Measurements from ENCODE around the gene DAP.
"Not testable (repeated sequence)": the region's sequence is repeated elsewhere in the genome, so short reads cannot be mapped to it uniquely, and the experiment has no call there.

DAP gene

DNA sequence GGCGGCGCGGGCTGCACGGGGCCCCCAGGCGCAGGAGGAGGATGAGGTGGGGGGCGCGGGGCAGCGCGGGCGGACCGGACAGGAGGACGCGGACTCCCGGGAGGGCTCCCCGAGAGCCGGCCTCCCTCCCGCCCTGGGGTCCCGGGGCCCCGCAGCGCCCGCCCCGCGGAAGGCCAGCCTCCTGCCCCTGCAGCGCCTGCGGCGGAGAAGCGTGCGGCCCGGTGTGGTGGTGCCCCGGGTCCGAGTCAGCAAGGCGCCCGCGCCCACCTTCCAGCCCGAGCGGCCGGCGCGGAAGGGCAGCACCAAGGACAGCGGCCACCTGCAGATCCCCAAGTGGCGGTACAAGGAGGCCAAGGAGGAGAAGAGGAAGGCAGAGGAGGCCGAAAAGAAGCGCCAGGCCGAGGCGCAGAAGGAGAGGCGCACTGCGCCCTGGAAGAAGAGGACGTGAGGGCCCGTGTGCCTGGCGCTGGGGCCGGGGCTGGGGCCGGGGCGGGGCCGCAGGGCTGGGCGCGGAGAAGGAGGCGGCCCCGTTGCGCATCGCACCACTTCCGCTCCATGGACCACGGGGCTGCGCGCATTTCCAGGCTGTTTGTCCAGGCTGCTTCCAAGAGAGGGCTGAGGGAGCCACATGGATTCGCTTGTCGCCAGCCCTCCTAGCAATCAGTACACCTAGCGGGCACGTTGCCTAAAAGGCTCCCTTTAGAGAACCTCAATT, 111.2 kb downstream of the DAP start:
- DNase-seq = no peak

DNA sequence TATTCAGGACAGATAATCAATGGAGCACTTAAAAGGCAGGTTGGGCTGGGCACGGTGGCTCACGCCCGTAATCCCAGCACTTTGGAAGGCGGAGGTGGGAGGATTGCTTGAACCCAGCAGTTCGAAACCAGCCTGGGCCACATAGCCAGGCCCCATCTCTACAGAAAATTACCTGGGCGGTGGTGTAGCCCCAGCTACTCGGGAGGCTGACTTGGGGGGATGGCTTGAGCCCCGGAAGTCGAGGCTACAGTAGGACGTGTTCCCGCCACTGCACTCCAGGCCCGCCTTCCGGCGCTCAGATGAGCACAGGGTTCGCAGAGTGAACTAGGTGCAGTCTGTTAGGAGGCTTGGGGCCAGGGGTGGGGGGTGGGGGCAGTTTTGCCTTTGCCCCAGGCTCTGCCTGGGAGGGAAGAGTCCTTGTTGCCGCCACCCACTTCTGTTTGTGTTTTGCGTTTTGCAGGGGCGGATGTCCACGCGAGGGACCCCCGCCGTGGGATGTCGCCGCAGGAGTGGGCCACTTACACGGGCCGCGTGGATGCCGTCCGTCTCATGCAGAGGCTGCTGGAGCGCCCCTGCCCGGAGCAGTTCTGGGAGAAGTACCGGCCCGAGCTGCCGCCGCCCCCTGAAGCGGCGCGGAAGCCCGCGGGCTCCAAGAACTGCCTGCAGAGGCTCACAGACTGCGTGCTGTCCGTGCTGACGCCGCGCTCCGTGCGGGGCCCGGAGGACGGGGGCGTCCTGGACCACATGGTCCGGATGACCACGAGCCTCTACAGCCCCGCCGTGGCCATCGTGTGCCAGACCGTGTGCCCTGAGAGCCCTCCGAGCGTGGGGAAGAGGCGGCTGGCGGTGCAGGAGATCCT, 112.0 kb downstream of the DAP start:
- no peak for DNase-seq

DNA sequence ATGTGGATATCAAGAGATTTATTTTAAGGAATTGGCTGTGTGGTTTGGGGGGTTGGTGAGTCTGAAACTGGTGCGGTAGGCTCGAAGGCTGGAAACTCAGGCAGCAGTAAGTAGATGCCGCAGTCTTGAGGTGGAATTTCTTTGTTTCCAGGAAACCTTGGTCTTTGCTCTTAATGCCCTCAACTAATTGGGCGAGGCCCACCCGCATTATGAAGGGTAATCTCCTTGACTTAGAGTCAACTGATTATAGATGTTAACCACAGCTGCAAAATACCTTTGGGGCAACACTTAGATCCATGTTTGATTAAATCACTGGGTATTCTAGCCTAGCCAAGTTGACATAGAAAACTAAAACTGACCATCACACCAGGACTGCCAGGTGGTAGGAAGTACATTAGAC, 113.4 kb downstream of the DAP start:
- DNase-seq = no peak

DNA sequence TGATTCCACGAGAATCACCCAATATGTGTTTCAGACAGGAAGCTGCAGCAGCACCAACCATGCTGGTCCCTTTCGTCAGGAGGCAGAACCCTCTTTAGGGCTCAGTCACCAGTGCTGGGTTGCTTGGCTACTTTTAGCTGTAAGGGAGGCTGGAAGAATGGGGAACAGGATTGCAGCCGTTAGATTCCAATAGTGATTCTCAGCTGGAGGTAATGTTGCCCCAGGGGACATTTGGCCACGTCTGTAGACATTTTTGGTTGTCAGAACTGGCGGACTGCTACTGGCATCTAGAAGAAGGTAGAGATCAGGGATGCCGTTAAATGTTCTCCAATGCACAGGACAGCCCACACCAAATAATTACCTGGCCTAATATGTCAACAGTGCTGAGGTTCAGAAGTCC, 115.4 kb downstream of the DAP start:
- no peak for DNase-seq

DNA sequence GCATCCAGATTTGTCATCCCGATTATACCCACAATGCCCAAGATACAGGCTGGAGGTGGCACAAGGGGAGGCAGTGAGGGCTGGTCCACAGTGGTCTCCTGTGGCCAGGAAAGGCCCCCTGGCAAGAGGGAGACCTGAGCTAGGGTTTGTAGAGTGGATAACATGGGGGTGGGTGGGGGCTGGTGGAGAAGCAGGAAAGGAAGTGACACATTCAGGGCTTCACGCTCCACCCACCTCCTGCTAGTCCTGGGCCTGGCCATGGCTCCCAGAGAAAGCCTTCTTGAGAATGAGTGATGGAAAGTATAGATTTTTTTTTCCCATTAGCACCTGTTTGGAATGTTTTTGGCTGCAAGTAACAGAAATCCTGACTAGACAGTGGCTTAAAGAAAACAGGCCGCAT, 115.9 kb downstream of the DAP start:
- DNase-seq = no peak

DNA sequence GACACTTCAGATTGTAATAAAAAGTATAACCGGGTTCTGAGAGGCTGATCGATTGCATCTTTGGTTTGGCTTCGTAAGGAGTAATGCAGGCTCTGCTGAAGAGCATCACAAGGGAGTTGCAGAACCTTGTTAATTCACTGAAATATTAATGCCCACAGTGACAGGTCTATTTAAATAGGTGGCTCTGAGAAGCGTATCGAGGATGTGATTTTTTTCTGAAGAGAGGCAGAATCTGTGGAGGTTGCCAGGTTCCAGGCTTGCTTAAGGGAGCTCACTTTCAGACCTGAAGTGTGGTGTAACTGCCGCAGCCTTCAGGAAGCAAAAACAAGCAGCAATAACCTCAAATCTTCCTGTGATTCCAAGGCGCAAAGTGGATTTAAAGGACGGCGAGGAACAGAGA, 116.8 kb downstream of the DAP start:
- DNase-seq = no peak

DNA sequence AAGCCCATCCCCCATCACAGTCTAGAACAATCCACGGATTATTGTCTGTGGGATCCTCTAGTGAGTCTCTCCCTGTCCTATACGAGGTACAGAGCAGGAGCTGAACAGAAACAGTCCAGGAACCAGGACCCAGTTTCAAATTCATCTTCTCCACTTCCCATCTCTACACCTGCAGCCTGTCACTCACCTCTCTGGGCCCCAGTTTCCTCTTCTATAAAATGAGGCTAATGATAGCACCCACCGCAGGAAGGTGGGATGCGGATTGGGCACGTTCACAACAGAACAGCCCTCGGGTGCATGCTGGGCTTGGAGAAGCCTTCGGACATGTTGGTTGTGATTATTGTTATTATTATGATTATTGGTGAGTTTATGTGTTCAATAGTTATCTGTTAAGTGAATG, 118.7 kb downstream of the DAP start:
- no peak for DNase-seq

DNA sequence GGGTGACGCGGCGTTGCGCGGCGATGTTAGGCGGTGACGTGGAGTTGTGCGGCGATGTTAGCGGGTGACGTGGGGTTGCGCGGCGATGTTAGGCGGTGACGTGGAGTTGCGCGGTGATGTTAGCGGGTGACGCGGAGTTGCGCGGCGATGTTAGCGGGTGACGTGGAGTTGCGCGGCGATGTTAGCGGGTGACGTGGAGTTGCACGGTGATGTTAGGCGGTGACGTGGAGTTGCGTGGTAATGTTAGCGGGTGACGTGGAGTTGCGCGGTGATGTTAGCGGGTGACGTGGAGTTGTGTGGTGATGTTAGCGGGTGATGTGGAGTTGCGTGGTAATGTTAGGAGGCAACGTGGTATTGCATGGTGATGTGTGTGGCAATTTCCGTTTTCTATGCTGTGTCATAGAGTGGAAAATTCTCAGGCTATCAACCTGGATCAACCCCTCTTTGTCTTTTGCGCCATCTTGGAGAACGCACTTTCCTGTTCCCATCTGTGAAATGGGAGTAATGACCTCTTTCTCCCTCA, 121.1 kb downstream of the DAP start:
- no peak for DNase-seq

DNA sequence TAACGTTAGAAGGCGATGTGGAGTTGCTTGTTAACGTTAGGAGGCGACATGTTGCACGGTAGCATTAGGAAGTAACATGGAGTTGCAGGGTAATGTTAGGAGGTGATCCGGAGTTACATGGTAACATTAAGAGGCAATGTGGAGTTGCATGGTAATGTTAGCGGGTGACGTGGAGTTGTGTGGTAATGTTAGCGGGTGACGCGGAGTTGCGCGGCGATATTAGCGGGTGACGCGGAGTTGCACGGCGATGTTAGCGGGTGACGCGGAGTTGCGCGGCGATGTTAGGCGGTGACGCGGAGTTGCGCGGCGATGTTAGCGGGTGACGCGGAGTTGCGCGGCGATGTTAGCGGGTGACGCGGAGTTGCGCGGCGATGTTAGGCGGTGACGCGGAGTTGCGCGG, 122.3 kb downstream of the DAP start:
- not testable (repeated sequence) for DNase-seq

DNA sequence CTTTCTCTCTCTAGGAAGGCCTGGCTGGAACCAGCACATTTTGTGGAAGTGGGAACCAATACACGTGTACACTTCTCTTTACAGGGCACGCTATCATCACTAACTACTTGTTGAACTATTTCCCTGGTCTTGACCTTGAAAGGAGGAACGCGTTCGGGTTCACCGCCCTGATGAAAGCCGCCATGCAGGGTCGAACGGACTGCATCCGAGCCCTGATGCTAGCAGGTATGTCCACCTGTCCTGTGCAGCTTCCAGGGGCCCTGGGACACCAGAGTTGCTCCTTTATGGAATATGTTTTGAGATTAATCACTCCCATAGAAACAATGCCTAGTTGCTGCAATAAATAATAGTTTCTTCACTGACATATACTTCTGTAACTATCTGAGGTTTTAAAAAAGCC, 123.1 kb downstream of the DAP start:
- DNase-seq = no peak

DNA sequence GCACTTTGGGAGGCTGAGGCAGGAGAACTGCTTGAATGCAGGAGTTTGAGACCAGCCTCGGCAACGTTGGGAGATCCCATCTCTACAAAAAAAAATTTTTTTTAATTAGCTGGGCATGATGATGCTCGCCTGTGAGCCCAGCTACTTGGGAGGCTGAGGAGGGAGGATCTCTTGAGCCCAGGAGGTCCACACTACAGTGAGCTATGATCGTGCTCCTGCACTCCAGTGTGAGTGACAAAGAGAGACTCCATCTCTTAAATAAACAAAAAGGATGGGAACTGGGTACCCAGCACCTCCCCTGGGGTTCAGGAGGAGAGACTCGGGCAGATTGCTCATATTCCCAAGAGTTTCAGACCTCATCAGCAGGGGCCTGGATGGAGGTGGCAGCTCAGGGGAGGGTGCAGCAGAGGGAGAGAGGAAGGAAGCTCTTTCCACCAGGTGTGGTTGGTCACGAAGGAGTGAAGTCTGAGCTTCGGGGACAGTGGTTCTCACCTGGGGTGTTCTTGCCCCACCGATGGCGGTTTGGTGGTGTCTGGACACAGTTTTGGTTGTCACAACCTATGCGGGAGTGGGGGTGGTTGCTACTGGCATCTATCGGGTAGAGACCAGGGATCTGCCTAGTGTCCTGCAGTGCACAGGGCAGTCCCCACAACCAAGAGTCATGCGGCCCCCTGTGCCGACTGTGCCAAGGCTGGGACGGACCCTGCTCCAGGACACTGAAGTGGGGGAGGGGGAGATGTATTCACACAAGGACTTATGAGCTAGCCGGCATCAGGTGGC, 124.5 kb downstream of the DAP start:
- no peak for DNase-seq

DNA sequence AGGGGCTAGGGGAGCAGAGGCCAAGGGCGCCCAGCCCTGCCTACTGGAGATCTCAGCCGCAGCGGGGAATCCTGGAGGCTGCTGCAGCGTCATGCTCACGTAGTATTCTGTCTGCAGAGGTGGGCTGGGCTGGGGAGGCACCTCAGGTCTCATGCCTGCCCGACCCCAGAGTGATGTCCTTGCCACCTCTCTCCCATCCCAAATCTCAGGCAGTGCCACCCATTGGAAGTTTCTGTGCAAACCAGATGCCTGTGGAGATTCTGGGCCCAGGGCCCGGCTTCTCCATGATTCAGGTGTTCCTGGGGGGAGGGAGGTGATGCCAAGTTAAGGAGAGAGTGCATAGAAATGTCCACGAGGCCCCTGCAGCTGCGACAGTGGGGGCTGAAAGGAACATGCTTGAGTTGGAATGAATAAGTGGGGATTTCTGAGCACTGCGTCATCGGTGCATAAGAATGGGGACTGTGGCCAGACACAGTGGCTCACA, 125.1 kb downstream of the DAP start:
- no peak for DNase-seq

DNA sequence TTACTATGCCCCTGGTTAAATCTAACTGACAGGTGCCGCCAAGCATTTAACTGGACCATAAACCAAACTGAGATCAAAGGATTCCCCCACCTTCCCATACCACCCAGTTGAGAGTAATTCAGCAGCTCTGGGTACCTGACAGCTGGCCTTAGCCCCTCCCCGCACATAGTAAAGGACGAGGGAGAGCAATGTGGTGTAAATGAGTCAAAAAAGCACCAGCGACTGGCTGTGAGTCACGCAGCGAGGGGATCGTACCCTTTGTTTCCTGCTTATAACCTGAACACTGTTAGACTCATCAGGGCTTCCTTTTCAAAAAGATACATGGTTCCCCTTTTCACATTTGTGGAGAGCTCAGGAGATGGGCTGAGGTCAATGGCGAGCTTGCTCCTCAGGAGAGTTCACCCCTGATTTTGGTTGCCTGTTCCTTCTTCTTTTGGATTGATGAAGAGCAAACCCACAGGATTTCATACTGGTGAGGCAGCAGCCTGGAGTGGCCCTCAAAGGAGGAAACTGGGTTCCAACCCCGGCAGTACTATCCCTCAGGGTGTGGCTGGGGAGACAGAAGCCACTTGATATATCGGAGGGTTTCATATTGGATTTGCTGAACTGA, 125.7 kb downstream of the DAP start:
- DNase-seq = no peak

DNA sequence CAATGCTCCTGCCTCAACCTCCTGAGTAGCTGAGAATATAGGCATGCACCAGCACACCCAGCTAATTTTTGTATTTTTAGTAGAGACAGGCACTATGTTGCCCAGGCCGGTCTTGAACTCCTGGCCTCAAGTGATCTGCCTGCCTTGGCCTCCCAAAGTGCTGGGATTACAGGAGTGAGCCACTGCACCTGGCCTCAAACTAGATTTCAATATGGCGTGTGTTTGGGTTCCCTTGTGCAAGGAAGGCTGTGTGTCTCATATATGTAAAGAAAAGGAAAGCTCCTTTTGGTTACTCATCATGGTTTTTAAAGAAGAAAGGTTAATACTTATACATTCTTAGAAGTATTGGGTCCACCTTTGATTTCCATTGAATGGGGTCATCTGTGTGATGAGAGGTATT, 126.5 kb downstream of the DAP start:
- DNase-seq = no peak

DNA sequence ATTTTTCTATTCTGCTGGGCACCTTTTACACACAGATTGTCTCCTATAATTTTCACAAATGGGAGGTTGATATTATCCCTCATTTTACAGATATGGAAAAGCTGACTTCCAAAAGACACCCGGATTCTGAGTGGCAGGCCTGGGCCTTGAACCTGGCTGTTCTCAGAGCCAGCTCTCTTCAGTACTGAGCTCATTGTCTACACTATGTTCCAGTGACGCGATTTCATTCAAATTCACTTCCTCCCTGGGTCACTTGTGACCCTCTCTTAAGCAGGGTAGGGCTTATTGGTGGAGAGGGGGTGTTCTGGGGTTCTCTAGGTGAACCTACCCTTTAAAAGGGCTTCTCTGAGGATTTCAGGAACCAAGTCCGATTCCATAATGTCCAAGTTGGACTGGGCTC, 127.0 kb downstream of the DAP start:
- no peak for DNase-seq

DNA sequence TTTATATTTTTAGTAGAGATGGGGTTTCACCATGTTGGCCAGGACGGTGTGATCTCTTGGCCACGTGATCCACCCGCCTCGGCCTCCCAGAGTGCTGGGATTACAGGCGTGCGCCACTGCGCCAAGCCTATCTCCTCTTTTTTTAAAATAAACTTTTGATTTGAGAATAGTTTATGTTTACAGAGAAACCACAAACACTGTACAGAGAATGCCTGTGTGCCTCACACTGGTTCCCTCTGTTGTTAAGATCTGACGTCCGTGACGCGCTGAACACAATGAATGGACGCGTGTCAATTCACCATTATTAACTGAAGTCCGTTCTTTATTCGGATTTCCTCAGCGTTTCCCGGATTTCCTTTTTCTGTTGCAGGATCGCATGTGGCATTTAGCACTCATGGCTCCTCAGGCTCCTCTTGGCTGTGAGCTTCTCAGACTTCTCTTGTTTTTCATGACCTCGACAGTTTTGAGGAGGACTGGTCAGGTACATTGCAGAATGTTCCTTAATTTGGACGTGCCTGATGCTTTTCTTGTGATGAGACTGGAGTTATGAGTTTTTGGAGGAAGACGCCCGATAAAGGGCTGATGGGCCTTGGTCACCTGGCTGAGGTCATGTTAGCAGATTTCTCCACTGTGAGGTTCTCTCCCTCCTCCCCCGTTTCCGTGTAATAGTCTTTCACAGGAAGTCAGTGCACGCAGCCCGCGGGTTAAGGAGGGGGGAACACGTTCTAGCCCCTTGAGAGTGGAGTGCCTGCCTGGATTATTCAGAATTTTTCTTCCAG, 127.6 kb downstream of the DAP start:
- DNase-seq = no peak

DNA sequence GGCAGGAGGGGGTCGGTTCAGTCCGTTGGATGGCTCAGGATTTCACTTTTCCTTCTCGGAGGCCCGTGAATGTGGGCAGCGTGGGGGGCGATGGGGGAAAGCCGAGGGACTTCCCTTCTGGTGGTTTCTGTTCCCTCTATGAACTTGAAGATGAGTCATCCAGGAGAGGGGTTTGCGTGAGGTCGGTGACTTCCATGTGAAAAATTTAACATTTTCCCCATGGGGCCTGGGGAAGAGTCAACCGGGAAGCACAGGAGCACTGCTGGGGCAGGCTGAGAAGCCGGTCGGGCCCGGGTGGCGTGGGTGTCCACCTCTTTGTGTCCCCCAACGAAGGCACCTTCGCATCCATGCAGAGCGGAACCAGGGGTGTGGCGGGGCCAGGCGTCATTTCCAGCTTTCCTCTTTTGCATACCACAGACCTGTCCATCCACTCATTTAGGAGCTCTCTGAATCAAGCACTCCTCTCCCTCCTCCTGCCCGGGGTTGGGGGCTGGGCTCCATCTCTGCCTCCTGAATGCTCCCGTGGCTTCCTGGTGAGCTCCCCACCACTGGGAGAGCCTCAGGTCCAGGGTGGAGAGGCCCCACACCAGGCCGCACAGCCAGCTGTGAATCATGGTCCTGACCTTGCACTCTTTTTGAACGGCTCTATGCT, 128.8 kb downstream of the DAP start:
- DNase-seq = no peak

DNA sequence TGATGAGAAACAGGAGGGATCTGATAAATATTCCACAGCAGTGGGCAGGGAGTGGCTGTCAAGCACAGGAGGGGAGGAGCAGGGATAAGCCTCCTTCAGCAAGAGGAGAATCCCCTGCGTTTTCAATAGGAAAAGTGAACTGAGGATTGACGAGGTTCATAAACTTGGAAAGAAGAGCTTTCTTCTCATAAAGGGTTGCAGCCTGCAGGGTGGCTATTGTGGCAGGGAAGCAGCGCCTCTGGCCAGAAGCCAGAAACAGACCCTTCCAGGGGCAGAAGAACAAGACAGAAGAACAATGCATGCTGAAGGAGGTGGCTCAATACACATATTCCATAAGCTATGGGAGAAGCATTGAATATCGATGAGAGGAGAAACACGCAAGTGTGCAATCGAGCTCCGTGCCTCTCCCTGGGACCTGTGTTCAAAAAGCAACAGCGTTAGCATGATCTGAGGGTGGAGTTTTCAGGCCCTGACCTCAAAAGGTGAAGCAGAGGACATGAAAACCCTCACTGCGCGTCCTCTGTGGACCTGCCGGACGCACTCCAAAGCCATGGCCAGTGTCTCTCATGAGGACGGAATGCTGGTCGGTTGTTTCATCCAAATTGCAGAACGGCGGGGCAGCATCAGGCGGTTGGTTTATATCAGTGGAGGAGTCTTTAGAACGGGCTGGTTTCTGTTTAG, 129.6 kb downstream of the DAP start:
- DNase-seq = no peak

DNA sequence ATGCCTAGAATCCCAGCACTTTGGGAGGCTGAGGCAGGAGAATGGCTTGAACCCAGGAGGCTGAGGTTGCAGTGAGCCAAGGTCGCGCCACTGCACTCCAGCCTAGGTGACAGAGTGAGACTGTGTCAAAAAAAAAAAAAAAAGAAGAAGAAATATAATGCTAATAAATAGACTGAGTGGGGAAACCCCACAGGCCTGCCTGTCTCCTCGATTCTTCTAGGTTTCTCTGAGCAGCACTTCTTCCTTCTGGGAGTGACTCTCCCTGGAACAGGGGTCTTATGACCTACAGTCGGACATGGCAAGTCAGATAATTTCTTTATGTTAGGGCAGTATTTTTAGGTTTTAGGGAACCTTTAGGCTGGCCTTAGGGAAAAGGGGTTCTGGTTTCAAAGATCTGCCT, 130.3 kb downstream of the DAP start:
- DNase-seq = not testable (repeated sequence)

DNA sequence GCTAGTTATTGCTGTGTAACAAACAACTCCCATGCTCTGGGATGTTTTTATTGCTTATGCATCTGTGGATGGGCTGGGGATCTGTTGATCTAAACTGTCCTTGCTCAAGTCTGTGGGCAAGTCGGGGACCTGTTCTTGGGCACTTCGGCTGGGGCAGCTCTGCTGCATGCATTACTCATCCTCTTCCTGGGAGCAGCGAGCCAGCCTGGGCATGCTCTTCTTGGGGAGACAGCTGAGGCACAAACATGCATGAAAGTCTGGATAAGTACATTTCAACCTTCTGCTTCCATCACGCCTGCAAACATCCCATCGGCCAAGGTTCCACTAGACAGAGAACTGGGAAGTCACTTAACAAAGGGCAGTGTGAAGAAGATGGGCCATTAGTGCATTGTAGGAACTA, 130.9 kb downstream of the DAP start:
- no peak for DNase-seq

DNA sequence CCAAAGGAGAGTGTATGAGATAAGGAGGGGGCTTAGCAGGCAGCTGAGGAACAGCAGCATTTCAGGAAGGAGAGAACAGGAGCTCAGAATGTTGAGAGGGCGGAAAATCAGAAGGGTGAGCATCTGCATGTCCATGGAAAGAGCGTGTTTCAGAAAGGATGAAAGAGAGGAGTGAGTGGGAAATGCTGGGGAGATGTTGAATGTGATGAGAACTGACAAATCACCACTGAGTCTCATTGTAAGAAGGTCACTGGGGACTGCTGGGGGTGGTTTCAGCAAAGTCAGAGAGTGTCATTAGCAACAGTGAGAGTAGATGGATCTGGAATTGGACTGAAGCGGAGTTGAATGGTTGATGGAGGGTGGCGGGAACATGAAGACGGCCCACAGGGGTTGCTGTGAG, 131.4 kb downstream of the DAP start:
- DNase-seq = no peak

Measured in NCI-H82 (cell line).